HG03558 (cell line): ENCODE results near the gene FITM1.
A peak's percentile ranks its signal among the peaks of the same experiment; 100 is the strongest.

Experiments
- ATAC-seq: cut with Tn5 transposase; IDR thresholded peaks from one replicate; pipeline ENCODE4 v1.9.1; 2021; ENCODE audit warnings: moderate number of reproducible peaks; ENCODE audit not compliant: unreplicated experiment; ENCODE audit errors: extremely low read depth

Gene FITM1

DNA sequence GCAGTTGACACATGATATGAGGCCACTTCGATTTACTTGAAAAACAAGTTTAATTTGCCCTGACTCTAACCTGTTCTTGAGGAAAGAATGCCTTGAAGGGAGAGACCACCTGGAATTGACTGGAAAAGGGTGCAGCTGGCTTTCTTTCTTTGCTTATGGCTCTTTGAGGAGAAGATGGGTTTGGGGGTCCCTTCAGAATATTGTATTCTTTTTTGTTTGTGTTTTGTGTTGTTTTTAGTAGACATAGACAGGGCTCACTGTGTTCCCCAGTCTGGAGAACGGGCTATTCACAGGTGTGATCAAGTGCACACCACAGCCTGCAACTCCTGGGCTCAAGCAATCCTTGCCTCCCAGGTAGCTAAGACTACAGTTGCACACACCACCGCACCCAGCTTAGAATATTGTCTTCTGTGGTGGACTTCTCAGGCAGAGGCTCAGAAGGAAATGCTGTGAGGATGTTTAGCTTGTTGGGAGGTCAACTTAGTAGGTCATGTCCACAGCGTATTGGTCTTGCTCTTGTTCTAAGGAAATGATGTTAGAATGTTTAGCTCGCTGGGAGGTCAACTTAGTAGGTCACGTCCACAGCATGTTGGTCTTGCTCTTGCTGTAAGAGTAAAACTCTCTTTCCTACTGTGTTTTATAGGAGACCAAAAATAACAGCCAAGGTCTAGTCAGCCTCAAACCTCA lies 14.2 kb upstream of the FITM1 start:
- ATAC-seq, result no peak

DNA sequence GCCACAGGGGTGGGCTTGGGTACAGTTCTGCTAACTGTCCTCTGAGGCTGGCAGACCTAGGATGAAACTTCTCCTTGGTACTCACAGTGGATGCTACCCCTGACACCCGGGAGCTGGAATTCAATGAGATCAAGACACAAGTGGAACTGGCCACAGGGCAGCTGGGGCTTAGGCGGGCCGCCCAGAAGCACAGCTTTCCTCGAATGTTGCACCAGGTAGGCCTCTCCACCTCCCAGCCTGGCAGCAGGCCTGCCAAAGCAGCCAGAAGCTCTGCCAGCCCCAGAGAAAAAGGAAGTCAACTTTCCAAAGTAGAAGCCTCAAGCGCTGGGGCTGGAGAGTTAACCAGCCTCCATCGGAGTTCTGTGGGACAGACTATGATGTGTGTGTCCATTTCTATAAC lies 13.3 kb upstream of the FITM1 start:
- no peak for ATAC-seq

DNA sequence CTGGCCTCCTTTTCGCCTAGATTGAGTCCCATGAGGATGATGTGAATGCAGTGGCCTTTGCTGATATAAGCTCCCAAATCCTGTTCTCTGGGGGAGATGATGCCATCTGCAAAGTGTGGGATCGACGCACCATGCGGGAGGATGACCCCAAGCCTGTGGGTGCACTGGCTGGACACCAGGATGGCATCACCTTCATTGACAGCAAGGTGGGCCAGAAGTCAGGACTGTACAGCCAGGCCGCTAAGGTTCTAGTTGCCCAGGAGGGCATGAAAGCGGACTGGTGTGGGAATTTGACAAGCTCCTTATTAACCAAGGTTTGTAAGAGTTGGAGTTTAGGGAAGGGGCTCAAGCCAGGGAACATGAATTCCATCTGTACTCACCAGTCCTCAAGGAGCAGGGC lies 10.8 kb upstream of the FITM1 start:
- no peak for ATAC-seq

DNA sequence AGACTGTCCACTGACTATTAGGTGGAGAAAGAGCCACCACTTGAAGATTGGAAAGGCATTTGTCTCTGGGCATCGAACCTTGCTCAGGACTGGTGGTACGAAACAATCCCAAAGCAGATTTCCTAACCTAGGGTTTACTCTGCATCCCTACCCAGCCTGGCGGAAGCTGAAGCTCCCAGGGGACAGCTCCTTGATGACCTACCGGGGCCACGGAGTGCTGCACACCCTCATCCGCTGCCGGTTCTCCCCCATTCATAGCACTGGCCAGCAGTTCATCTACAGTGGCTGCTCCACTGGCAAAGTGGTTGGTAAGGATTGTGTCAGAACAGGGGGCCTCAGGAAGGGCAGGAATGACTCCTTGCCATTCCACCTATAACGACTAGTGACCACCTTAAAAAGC lies 9.2 kb upstream of the FITM1 start:
- no peak for ATAC-seq

DNA sequence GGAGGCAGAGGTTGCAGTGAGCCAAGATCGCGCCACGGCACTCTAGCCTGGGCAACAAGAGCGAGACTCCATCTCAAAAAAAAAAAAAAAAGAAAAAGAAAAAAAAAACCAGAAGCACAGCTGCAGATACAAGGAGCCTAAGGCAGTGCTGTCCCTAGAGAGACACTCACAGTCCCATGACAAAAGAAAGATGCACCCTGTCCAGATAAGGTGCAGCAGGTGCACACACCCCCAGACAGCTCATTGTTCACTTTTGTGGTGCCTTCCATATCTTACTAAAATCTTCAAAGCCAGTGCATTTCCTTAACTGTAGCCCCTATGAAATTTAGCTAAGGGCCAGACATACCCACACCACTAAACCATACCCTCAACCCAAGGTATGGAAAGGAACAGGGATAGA lies 8.0 kb upstream of the FITM1 start:
- ATAC-seq, result no peak

DNA sequence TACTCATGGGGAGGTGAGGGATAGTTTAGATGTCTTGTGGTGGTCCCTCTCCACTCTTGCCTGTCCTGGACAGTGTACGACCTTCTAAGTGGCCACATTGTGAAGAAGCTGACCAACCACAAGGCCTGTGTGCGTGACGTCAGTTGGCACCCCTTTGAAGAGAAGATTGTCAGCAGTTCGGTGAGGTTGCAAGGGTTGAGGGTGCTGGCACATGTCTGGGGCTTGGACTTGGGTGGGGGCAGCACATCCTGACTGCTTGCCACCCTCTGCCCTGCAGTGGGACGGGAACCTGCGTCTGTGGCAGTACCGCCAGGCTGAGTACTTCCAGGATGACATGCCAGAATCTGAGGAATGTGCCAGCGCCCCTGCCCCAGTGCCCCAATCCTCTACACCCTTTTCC lies 7.6 kb upstream of the FITM1 start:
- ATAC-seq, result no peak

DNA sequence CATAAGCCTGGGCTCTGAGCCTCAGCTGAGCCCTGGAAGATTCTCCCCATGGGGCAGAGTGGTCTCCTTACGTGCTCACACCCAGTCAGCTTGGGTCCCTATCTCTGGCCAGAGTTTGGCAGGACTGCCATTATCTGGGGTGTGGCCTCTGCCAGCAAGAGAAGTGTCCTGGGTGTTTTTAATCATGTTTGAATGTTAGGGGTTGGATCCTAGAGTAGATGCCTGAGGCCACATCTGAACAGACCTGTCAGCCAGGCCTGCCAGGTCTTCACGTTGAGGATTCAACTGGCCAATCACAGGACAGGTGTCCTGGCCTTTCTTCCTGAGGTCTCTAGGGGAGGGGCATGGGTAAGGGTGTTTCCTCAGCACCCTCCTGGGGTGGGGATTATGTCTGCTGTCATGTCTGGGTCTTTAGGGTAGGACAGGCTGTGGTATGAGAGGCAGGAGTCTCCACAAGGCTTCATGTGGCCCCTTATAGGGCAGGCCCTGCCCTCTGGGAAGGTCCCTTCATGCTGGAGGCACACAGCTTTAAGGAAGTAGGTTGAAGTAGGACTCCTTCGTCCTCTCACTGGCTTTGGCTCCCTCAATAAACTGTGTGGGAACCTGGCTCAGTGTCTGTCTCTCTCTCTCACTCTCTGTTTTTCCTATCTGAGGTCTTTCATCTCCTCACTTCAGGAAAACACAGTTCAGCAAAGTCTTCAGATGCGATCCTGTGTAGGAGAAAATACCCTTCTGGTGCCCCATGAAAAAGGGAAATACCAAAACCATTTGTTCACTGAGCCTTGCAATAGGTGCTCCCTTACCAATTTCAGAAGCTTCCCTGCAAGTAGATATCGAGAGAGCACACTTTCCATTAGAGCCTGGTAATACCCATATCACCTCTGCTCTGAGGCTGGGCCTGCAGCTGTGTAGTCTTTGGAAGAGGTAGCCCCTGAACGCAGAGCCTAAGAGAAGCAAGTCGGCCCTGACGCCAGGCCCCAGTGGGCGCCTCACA lies 6.7 kb upstream of the FITM1 start:
- no peak for ATAC-seq

DNA sequence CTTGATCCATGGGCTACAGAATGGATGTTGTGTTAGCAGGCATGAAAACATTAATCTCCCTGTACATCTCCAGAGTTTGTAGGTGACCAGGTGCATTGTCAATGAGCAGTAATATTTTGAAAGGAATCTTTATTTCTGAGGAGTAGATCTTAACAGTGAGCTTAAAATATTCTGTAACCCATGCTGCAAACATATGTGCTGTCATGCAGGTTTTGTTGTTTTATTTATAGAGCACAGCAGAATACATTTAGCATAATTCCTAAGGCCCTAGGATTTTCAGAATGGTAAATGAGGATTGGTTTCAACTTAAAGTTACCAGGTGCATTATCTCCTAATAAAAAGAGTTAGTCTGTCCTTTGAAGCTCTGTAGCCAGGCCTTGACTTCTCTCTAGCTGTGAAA lies 3.5 kb upstream of the FITM1 start:
- no peak for ATAC-seq

DNA sequence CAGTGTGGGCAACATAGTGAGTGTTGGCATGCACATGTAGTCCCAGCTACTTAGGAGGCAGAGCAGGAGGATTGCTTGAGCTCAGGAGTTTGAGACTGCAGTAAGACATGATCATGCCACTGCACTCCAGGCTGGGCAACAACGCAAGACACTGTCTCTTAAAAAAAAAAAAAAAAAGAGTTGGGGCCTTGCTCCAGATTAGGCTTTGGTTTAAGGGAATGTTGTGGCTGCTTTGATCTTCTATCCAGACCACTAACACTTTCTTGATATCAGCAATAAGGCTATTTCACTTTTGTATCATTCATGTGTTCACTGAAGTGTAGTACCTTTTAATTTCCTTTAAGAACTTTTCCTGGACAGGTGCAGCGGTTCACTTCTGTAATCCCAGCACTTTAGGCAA lies 2.8 kb upstream of the FITM1 start:
- no peak for ATAC-seq

DNA sequence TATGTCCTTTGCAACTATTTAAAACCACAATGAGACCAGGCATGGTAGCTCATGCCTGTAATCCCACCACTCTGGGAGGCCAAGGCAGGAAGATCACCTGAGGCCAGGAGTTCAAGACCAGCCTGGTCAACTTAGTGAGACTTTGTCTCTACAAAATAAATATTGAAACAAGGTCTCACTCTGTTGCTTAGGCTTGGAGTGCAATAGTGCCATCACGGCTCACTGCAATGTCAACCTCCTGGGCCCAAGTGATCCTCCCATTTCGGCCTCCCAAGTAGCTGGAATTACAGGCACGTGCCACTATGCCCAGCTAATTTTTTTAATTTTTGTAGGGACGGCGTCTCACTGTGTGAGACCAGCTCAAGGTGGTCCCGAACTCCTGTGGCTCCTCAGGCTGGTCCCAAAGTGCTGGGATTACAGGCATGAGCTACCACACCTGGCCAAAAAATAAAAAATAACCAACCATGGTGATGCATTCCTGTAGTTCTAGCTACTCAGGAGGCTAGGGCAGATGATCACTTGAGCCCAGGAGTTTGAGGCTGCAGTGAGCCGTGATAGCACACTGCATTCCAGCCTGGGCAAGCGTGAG lies 955 bp upstream of the FITM1 start:
- no peak for ATAC-seq

DNA sequence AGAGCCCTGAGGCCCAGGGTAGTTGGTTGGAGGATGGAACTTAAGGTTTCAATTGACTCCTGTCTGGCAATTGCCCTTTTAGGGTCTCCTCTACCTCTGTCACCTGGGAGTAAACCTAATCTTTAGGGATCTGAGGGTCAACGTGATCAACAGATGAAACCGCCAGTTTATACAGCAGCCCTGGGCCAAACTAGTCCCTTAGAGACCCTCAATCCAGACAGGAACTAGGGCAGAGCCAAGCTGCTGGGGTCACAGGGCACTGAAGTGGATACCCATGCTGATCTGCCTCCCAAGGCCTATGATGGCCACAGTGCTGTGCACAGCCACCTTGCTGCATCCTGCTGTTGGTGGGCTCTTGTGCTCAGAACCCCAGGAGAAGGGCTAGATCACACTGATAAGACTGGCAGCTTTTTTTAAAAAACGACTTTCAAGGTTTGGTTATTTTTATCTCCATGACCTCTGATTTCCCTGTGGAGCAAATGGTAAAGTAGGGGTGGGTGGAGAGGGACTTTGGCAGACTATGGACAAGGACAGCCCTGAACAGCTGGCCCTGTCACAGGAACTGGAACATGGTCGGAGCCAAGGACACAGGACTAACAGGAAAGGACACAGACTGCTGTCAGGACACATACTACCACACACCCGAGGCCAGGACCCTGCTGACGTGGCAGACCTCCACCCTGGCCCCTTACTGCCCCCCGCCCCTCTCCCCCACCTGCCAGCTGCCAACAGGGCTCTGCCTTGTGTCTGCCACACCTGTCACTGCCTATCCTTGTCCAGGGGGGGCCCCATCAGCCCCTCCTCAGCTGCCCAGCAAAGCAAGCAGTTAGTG lies 474 bp downstream of the FITM1 start:
- ATAC-seq, result no peak

DNA sequence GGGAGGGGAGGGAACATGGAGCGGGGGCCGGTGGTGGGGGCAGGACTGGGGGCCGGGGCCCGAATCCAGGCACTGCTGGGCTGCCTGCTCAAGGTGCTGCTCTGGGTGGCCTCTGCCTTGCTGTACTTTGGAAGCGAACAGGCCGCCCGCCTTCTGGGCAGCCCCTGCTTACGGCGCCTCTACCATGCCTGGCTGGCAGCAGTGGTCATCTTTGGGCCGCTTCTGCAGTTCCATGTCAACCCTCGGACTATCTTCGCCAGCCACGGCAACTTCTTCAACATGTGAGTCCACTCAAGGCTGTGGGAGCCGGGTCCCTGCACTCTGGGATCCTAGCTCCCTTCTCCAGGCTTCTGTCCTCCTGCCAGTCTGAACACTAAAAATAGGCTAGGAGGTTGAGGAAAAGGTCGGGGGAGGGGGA lies 1.1 kb downstream of the FITM1 start:
- ATAC-seq, result no peak

DNA sequence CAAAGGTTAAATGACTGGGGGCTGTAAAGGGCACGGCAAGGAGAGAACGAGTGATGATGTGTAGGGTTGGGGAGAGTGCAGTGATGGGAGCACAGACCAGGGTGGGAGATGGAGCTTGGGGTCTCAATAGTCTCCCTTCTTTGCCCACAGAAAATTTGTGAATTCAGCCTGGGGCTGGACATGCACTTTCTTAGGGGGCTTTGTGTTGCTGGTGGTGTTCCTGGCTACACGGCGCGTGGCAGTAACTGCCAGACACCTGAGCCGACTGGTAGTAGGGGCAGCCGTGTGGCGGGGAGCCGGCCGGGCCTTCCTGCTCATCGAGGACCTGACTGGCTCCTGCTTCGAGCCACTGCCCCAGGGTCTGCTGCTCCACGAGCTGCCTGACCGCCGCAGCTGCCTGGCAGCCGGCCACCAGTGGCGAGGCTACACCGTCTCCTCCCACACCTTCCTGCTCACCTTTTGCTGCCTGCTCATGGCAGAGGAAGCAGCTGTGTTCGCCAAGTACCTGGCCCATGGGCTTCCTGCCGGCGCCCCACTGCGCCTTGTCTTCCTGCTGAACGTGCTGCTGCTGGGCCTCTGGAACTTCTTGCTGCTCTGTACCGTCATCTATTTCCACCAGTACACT lies 1.7 kb downstream of the FITM1 start:
- ATAC-seq, result no peak

DNA sequence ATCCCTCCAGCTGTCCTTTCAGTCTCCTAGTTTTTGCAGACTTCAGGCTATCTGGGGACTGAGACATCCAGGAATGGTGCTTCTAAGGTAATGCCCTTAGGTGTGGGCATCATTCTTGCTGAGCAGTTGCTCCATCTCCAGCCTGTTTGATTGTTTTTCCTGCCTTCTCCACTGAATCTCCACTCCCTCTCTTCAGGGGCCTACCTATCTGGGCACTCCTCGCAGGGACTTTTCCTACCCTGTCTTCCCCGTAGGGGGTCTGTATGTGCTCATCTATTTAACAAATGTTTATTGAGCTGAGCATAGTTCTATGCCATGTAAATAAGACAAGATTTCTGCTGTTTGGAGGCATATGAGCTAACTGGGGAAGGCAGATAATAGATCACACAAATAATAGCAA lies 2.5 kb downstream of the FITM1 start:
- no peak for ATAC-seq

DNA sequence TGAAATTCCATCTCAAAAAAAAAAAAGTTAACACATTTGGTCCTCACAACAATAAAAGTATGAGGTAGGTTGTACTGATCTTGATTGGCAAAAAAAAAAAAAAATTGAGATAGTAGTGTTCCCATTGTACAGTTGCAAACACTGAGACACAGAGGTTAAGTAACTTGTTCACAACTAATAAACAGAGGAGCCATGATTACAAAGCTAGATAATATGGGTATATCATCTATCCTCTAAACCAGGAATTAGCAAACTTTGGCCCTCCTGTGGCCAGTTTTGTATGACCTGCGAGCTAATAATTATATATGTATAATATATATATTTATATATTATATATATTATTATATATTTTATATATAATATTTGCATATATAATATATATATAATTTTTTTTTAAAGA lies 3.3 kb downstream of the FITM1 start:
- no peak for ATAC-seq

DNA sequence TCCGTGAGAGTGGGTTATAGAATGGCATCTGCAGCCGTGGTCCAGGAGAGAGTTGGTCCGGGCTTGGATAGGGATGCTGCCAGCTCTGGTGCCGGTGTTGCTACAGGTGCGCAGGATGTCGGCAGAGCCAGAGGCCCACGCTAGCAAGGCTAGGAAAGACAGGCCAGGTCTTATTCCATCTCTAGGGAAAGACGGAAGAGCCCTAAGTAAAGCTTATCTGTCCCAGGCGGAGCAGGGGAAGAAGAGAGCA lies 5.0 kb downstream of the FITM1 start:
- ATAC-seq, result peak; percentile 4

DNA sequence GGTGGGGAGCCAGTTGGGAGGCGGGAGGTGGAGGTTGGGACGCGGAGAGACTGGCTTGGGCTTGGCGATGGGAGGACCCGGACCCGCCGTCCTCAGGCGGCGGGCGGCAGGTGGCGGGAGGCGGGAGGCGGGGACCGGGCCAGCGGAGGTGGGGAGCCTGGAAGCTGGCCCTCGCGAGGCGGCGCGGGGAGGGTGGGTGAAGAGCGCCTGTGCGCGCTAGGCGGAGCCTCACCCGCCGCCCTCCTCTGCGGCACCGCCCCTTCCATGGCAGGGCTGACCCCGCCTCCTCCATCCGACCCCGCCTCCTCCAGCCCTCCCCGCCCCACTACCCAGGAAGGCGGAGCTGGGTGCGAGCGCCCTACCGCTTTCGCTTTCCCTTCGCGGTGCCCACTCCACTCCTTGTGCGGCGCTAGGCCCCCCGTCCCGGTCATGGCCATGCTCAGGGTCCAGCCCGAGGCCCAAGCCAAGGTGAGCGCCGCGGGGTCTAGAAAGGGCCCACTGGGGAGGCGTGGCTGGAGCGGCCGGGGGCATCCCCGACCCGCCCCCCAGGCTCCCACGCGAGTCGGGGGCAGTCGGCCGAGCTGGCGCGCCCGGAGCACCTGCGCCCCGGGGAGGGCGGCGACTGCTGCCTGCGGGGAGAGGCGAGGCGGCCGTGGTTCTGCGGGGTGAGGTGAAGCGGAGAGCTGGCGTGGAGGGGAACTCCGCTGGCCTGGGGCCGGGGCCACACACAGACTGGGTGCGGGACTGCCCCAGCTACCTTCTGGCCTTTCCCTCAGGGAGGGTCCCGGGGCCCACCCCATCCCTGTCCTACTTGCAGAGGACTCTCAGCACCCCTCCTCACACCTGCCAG lies 5.6 kb downstream of the FITM1 start, which contains the start of gene PSME1:
Gene PSME1 (plus strand): TSS at position 361 of the 850 bp plus-strand sequence. CDS start 69 bp downstream, at position 430.
- peak; percentile 71 for ATAC-seq

DNA sequence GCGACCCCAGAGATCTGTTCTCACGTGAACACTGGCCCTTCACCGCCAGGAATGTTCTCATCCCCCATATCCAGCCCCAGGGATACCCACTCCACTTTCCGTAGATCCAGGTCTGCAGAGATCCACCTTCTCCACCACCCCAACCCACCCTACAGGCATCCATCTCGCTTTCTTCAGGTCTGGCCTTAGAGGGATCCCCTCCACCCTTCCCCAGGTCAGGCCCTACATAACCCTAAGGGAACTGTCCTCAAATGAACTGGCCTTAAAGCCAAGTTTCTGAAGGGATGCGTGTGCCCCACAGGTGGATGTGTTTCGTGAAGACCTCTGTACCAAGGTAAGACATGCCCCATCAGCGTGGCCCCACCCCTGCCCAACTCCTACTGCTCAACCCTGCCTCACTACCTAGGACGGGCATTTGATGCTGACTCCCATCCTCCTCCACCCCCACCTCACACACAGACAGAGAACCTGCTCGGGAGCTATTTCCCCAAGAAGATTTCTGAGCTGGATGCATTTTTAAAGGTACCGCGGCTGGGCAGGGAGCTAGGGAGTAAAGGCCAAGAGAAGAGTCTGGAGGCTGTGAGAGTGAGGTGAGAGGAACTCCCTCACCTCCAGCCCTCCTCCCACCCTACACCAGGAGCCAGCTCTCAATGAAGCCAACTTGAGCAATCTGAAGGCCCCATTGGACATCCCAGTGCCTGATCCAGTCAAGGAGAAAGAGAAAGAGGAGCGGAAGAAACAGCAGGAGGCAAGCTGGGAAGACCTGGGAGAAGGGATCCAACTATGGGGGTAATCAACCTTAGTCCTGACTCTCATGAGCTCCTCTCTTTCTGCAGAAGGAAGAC lies 6.4 kb downstream of the FITM1 start:
- no peak for ATAC-seq
